Activated naive CD8-positive, alpha-beta T cell treated with anti-CD3 and anti-CD28 coated beads, Interleukin-2, amount 50 U/mL, for 24 hours (primary cell): ENCODE measurements around the gene MCM8.
A peak's percentile ranks its signal among the peaks of the same experiment; 100 is the strongest.

Experiments
- ATAC-seq: fragments of 150-1000 bp; cut with Tn5 transposase; one replicate; pipeline ENCODE4 v1.10.0; 2021
- DNase-seq: peaks from one replicate; pipeline ENCODE4 v3.0.0; 2021
- H3K27ac Mint-ChIP-seq: one replicate; pipeline ENCODE4 v1.8.0; 2021; ENCODE audit warnings: mild to moderate bottlenecking, mixed read lengths
- H3K27me3 Mint-ChIP-seq: one replicate; pipeline ENCODE4 v1.8.0; 2021; ENCODE audit warnings: mixed read lengths
- H3K36me3 Mint-ChIP-seq: one replicate; pipeline ENCODE4 v1.8.0; 2021; ENCODE audit warnings: low read depth, mixed read lengths
- H3K4me1 Mint-ChIP-seq: one replicate; pipeline ENCODE4 v1.8.0; 2021; ENCODE audit warnings: mixed read lengths
- H3K4me3 Mint-ChIP-seq: one replicate; pipeline ENCODE4 v1.8.0; 2021; ENCODE audit warnings: mild to moderate bottlenecking, moderate library complexity, mixed read lengths
- H3K9me3 Mint-ChIP-seq: one replicate; pipeline ENCODE4 v1.8.0; 2021; ENCODE audit warnings: mixed read lengths

MCM8 gene

GRCh38 chr20:6034134-6034969, 83.9 kb downstream of the MCM8 start:
- Mint-ChIP-seq H3K27ac (peak overlapping the region; percentile 3), H3K36me3 (peaks cover 45% of the 10 kb centered on the region), H3K9me3 (no peaks in the 10 kb centered on the region), H3K4me1 (peaks cover 11% of the 10 kb centered on the region), H3K27me3 (no peaks in the 10 kb centered on the region), H3K4me3 (no peak overlapping the region)
- no peak for DNase-seq
- ATAC-seq, result no peak

DNA sequence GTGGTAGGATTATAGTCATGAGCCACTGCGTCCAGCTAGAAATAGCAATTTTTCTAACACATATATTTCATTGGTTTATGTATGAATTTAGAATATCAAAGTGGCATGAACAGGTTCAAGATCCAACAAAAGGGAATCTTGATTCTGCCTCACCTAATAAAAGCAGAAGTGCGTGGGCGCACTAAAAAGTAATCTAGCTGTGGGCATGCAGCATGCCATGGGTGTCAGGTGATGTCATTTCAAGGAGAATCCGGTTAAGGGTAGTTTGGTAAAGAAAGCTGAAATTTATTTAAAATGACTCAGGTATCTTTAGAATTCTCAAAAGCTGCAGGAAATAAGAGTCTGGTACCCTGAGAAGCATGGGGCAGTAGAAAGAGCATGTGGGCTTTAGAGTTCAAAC, 85.8 kb downstream of the MCM8 start:
- Mint-ChIP-seq H3K4me1 (peaks cover 3% of the 10 kb centered on the region), H3K4me3 (no peak overlapping the region), H3K27ac (no peak overlapping the region), H3K36me3 (peaks cover 52% of the 10 kb centered on the region), H3K9me3 (no peaks in the 10 kb centered on the region), H3K27me3 (no peaks in the 10 kb centered on the region)
- ATAC-seq (no peak), DNase-seq (no peak)

GRCh38 chr20:6037082-6037481, 86.6 kb downstream of the MCM8 start:
- no peak overlapping the region for H3K4me3 Mint-ChIP-seq
- no peak for DNase-seq
- H3K27me3 Mint-ChIP-seq, result no peaks in the 10 kb centered on the region
- H3K9me3 Mint-ChIP-seq, result no peaks in the 10 kb centered on the region
- H3K36me3 Mint-ChIP-seq, result peaks cover 49% of the 10 kb centered on the region
- H3K27ac Mint-ChIP-seq, result no peak overlapping the region
- H3K4me1 Mint-ChIP-seq, result peaks cover 3% of the 10 kb centered on the region
- no peak for ATAC-seq

- ATAC-seq (no peak), DNase-seq (no peak)
- Mint-ChIP-seq H3K4me1 (peaks cover 3% of the 10 kb centered on the region), H3K36me3 (peaks cover 49% of the 10 kb centered on the region), H3K27me3 (no peaks in the 10 kb centered on the region), H3K4me3 (no peak overlapping the region), H3K27ac (no peak overlapping the region), H3K9me3 (no peaks in the 10 kb centered on the region)
Observed at GRCh38 chr20:6038256-6038655, 87.8 kb downstream of the MCM8 start.

- Mint-ChIP-seq H3K4me1 (peaks cover under 1% of the 10 kb centered on the region), H3K36me3 (peaks cover 37% of the 10 kb centered on the region), H3K27me3 (no peaks in the 10 kb centered on the region), H3K4me3 (no peak overlapping the region), H3K9me3 (no peaks in the 10 kb centered on the region), H3K27ac (no peak overlapping the region)
- DNase-seq (no peak), ATAC-seq (no peak)
Observed at GRCh38 chr20:6039766-6040165, 89.3 kb downstream of the MCM8 start.

DNA sequence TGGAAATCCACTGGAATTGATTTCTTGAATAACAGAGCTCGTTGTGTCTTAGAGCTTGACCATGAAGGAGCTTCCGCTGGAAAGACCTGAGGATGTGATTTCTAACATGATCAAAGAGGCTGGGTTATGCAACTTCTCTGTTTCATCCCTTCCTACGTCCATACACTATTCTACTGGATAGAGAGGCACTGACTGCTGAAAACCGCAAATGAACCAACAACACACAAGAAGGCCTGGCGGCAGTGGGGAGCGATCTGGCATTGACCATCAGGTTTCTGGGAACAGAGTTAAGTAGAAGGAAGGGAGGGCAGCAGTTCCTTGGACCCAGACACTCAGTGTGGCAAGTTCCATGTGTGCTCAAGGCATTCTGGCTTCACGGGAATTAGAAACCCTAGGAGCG, 90.1 kb downstream of the MCM8 start:
- Mint-ChIP-seq H3K4me3 (no peak overlapping the region), H3K4me1 (no peaks in the 10 kb centered on the region), H3K27ac (no peak overlapping the region), H3K9me3 (no peaks in the 10 kb centered on the region), H3K27me3 (no peaks in the 10 kb centered on the region), H3K36me3 (peaks cover 34% of the 10 kb centered on the region)
- DNase-seq (no peak), ATAC-seq (no peak)

DNA sequence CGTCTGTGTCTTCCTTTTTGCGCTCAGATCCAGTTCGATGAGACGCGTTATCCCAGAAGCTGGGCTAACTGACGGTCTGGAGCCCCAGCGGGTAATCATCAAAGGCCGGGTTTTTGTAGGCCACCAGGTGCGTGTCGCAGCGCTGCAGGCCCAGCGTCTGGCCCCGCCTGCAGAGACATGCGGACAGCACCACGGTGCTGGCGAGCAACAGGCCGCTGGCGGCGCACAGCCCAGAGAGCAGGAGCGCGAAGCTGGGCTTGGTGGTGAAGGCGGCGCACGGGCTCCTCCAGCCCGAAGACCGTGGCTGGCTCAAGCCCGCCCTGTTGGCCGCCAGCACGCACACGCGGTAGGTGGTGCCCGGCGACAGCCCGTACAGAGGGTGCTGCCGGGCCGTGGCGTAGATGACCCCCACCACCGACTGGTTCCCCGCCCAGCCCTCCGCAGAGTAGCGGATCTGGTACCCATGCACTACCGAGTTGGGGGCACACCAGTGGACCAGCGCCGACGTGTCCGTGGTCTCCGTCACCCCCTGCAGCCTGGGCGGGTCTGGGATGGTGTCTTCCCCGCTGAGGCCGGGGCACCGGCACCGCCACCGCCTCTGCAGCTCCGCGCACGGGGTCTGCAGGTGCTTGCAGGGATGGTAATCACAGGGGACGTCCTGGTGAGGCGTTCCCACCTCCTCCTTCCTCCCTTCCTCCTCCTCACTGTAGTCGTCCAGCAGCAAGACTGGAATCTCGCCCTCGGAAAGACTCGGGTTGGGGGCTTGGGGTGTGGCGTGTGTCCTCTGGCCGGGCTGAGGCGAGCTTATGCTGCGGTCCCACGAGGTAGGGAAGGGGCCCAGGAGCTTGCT, 90.7 kb downstream of the MCM8 start:
- Mint-ChIP-seq H3K27me3 (no peaks in the 10 kb centered on the region), H3K36me3 (peaks cover 34% of the 10 kb centered on the region), H3K9me3 (no peaks in the 10 kb centered on the region), H3K4me3 (no peak overlapping the region), H3K27ac (no peak overlapping the region), H3K4me1 (no peaks in the 10 kb centered on the region)
- no peak for DNase-seq
- peak; percentile 17 for ATAC-seq

- ATAC-seq (peak; percentile 16), DNase-seq (no peak)
- Mint-ChIP-seq H3K4me3 (no peak overlapping the region), H3K36me3 (peaks cover 34% of the 10 kb centered on the region), H3K27me3 (no peaks in the 10 kb centered on the region), H3K27ac (no peak overlapping the region), H3K4me1 (no peaks in the 10 kb centered on the region), H3K9me3 (no peaks in the 10 kb centered on the region)
Observed at GRCh38 chr20:6041808-6042265, 91.4 kb downstream of the MCM8 start.

GRCh38 chr20:6044115-6044514, 93.7 kb downstream of the MCM8 start:
- Mint-ChIP-seq H3K27me3 (no peaks in the 10 kb centered on the region), H3K4me1 (no peaks in the 10 kb centered on the region), H3K4me3 (no peak overlapping the region), H3K36me3 (peaks cover 25% of the 10 kb centered on the region), H3K9me3 (no peaks in the 10 kb centered on the region), H3K27ac (no peak overlapping the region)
- DNase-seq (no peak), ATAC-seq (no peak)

GRCh38 chr20:6045566-6045965, 95.1 kb downstream of the MCM8 start:
- no peaks in the 10 kb centered on the region for H3K4me1 Mint-ChIP-seq
- DNase-seq (no peak), ATAC-seq (no peak)
- peaks cover 12% of the 10 kb centered on the region for H3K36me3 Mint-ChIP-seq
- H3K9me3 Mint-ChIP-seq, result no peaks in the 10 kb centered on the region
- peaks cover 5% of the 10 kb centered on the region for H3K27me3 Mint-ChIP-seq
- no peak overlapping the region for H3K4me3 Mint-ChIP-seq
- H3K27ac Mint-ChIP-seq, result no peak overlapping the region

DNA sequence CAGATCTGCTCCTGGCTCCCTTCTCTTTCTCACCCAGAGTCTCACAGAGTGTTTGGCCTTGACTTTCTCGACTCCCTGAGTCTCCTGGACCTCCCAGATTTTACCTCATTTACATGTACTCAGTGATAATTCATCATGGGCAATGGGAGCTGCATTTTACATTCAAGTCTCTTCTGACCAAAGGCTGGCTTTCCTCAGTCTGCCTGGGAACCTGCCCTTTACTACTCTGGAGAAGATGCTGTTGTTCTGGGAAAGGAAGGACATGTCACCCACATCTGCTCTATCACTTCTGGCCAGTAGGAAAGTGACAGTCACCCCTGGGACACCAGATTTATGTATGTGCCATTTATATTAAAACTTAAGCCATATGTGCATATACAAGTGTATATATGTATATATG, 96.0 kb downstream of the MCM8 start:
- H3K4me1 Mint-ChIP-seq, result no peaks in the 10 kb centered on the region

DNA sequence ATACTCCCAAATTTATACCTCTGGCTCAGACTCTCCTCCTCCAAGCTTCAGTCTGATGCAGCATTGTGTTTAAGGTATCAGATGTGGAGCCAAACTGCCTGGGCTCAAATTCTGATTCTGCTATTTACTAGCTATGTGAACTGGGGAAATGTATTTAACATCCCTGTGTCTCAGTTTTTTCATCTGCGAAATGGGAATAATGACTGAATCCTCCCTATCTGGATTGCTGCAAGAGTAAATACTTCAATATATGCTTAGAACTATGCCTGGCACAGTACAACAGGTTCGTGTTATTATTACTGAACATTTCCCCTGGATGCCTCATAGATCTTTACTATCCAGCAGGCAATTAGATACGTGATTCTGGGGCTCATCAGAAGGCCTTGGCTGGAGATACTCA, 97.9 kb downstream of the MCM8 start:
- DNase-seq (no peak), ATAC-seq (no peak)
- H3K27me3 Mint-ChIP-seq, result peaks cover 25% of the 10 kb centered on the region
- H3K36me3 Mint-ChIP-seq, result no peaks in the 10 kb centered on the region
- no peak overlapping the region for H3K4me3 Mint-ChIP-seq
- peaks cover 2% of the 10 kb centered on the region for H3K4me1 Mint-ChIP-seq
- H3K27ac Mint-ChIP-seq, result no peak overlapping the region
- no peaks in the 10 kb centered on the region for H3K9me3 Mint-ChIP-seq

More for the DNA sequence above, 96.0 kb downstream of the MCM8 start:
- Mint-ChIP-seq H3K36me3 (peaks cover 8% of the 10 kb centered on the region), H3K4me3 (no peak overlapping the region), H3K9me3 (no peaks in the 10 kb centered on the region), H3K27me3 (peaks cover 13% of the 10 kb centered on the region), H3K27ac (no peak overlapping the region)
- ATAC-seq (no peak), DNase-seq (no peak)
